ENCODE results near the gene PRXL2C. TPM values are rescaled to one million over a fixed set of nuclear protein-coding genes. Genes with fewer than 3 reads are reported as not detected.
"Not testable (repeated sequence)": the region's sequence is repeated elsewhere in the genome, so short reads cannot be mapped to it uniquely, and the experiment has no call there.

Gene PRXL2C
- total and polyA plus RNA-seq, 2 experiments from 2014 or later, result 13.7 to 23.6 TPM

- Histone ChIP-seq H3K36me3 (ENCODE audit: low read depth) (no peaks in the 10 kb centered on the region), H3K9me2 (ENCODE audit: insufficient read depth) (no peaks in the 10 kb centered on the region), H3K27ac (no peak overlapping the region), H3K9ac (no peak overlapping the region), H3K9me3 (ENCODE audit: low read depth) (no peaks in the 10 kb centered on the region), H3F3A (ENCODE audit: insufficient read depth) (peaks cover 23% of the 10 kb centered on the region), H3K27me3 (replicated peaks; ENCODE audit: insufficient read depth) (no peaks in the 10 kb centered on the region), H3K4me1 (ENCODE audit: insufficient read depth) (peaks cover 18% of the 10 kb centered on the region), H3K4me2 (ENCODE audit: unreplicated experiment) (no peak overlapping the region), H3K4me3 (no peak overlapping the region), H4K20me1 (ENCODE audit: insufficient read depth) (no peaks in the 10 kb centered on the region), H3K79me2 (ENCODE audit: insufficient read depth) (no peaks in the 10 kb centered on the region), H2AFZ (no peak overlapping the region)
- DNase-seq, result no peak
- no peak for TF ChIP-seq EZH2 (IDR thresholded peaks at IDR 0.05; ENCODE audit: insufficient read depth, poor library complexity, severe bottlenecking)
- TF ChIP-seq EZH2phosphoT487 (IDR thresholded peaks at IDR 0.05; ENCODE audit: insufficient read depth, low read depth), result no peak
- 95 to 98% methylated on average over 3 of the region's 3 CpGs for WGBS, 2 experiments (ENCODE audit: low coverage in 1 of 2, low lambda C conversion rate in 2 of 2, missing lambda C conversion rate in 2 of 2)
- in situ Hi-C loops (cut with MboI), result no loop called here
These were observed 13.6 kb downstream of the PRXL2C start for GRCh38 chr9:96641514-96641913.

- H2AFZ ChIP-seq, result peak overlapping the region; percentile 28; the same call in 1 of the 2 replicates
- no peaks in the 10 kb centered on the region for H3K79me2 ChIP-seq (ENCODE audit: insufficient read depth)
- in situ Hi-C loops (cut with MboI), result no loop called here
- H3K36me3 ChIP-seq (ENCODE audit: low read depth), result no peaks in the 10 kb centered on the region
- no peak overlapping the region for H3K27ac ChIP-seq
- peaks cover 11% of the 10 kb centered on the region; the same call in 1 of the 2 replicates for H3K4me1 ChIP-seq (ENCODE audit: insufficient read depth)
- no peak overlapping the region for H3K9ac ChIP-seq
- TF ChIP-seq EZH2 (IDR thresholded peaks at IDR 0.05; ENCODE audit: insufficient read depth, poor library complexity, severe bottlenecking), result no peak
- TF ChIP-seq EZH2phosphoT487 (IDR thresholded peaks at IDR 0.05; ENCODE audit: insufficient read depth, low read depth), result no peak
- no peak overlapping the region for H3K4me3 ChIP-seq
- peak overlapping the region; percentile 5 for H3K4me2 ChIP-seq (ENCODE audit: unreplicated experiment)
- no peaks in the 10 kb centered on the region for H3K9me3 ChIP-seq (ENCODE audit: low read depth)
- no peaks in the 10 kb centered on the region for H3K27me3 ChIP-seq (replicated peaks; ENCODE audit: insufficient read depth)
- 79 to 80% methylated on average over 18 to 19 of the region's 19 CpGs for WGBS, 2 experiments (ENCODE audit: low coverage in 1 of 2, low lambda C conversion rate in 2 of 2, missing lambda C conversion rate in 2 of 2)
- peak; percentile 38 for DNase-seq
- peaks cover 9% of the 10 kb centered on the region; the same call in 1 of the 2 replicates for H3F3A ChIP-seq (ENCODE audit: insufficient read depth)
- no peaks in the 10 kb centered on the region for H4K20me1 ChIP-seq (ENCODE audit: insufficient read depth)
- H3K9me2 ChIP-seq (ENCODE audit: insufficient read depth), result no peaks in the 10 kb centered on the region
These were observed 16.3 kb downstream of the PRXL2C start for GRCh38 chr9:96638606-96639364.

DNA sequence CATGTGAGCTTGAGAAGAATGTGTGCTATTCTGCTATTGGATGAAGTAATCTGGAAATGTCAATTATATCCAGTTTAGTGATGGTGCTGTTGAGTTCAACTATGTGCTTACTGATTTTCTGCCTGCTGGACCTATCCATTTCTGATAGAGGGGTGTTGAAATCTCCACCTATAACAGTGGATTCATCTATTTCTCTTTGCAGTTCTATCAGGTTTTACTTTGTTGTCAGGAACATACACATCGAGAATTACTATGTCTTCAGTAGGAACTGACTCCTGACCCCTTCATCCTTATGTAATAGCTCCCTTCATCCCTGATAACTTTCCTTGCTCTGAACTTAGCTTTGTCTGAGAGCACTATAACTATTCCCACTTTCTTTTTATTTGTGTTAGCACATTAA is 18.7 kb downstream of the PRXL2C start:
- Histone ChIP-seq H3F3A (ENCODE audit: insufficient read depth) (peaks cover 9% of the 10 kb centered on the region; the same call in 1 of the 2 replicates), H2AFZ (no peak overlapping the region), H3K36me3 (ENCODE audit: low read depth) (no peaks in the 10 kb centered on the region), H3K27ac (no peak overlapping the region), H3K4me2 (ENCODE audit: unreplicated experiment) (no peak overlapping the region), H3K9me3 (ENCODE audit: low read depth) (no peaks in the 10 kb centered on the region), H3K27me3 (replicated peaks; ENCODE audit: insufficient read depth) (no peaks in the 10 kb centered on the region), H3K79me2 (ENCODE audit: insufficient read depth) (no peaks in the 10 kb centered on the region), H4K20me1 (ENCODE audit: insufficient read depth) (no peaks in the 10 kb centered on the region), H3K9me2 (ENCODE audit: insufficient read depth) (no peaks in the 10 kb centered on the region), H3K4me3 (no peak overlapping the region), H3K9ac (no peak overlapping the region), H3K4me1 (ENCODE audit: insufficient read depth) (peaks cover 11% of the 10 kb centered on the region; the same call in 1 of the 2 replicates)
- DNase-seq, result no peak
- TF ChIP-seq EZH2 (IDR thresholded peaks at IDR 0.05; ENCODE audit: insufficient read depth, poor library complexity, severe bottlenecking), result no peak
- no peak for TF ChIP-seq EZH2phosphoT487 (IDR thresholded peaks at IDR 0.05; ENCODE audit: insufficient read depth, low read depth)
- in situ Hi-C loops (cut with MboI), result no loop called here
- 93 to 100% methylated on average over 1 of the region's 1 CpG for WGBS, 2 experiments (ENCODE audit: low coverage in 1 of 2, low lambda C conversion rate in 2 of 2, missing lambda C conversion rate in 2 of 2)

DNA sequence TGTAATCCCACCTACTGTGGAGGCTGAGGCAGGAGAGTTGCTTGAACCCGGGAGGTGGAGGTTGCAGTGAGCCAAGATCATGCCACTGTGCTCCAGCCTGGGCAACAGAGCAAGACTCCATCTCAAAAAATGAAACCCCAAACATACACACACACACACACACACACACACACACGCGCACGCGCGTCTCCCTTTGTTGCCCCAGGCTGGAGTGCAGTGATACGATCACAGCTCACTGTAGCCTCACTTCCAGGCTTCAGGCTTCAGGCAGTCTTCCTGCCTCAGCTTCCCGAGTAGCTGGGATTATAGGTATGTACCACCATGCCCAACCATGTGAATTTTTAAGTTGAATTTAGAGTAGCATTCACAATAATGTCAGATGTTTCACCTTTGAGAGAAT is 21.5 kb downstream of the PRXL2C start:
- in situ Hi-C loops (cut with MboI); H3K79me2 ChIP-seq (ENCODE audit: insufficient read depth); H3K4me3 ChIP-seq; DNase-seq; H3K9ac ChIP-seq; H3K27me3 ChIP-seq (replicated peaks; ENCODE audit: insufficient read depth); H3K27ac ChIP-seq; H3K4me2 ChIP-seq (ENCODE audit: unreplicated experiment); H3K4me1 ChIP-seq (ENCODE audit: insufficient read depth); H3K36me3 ChIP-seq (ENCODE audit: low read depth); H3F3A ChIP-seq (ENCODE audit: insufficient read depth); H2AFZ ChIP-seq; H4K20me1 ChIP-seq (ENCODE audit: insufficient read depth); H3K9me3 ChIP-seq (ENCODE audit: low read depth); H3K9me2 ChIP-seq (ENCODE audit: insufficient read depth): not testable (repeated sequence)
- WGBS, 2 experiments (ENCODE audit: low coverage in 1 of 2, low lambda C conversion rate in 2 of 2, missing lambda C conversion rate in 2 of 2), result 90 to 92% methylated on average over 8 of the region's 8 CpGs

Measured in GM23248 (cell line).